HUES48 (cell line): Measurements from ENCODE around the gene SCFD1.

Experiments used
- H3K27ac ChIP-seq: one replicate; pipeline ENCODE4 v1.7.0; 2013; ENCODE audit warnings: low read depth, low read length, inconsistent platforms
- H3K27me3 ChIP-seq: 2 replicates; pipeline ENCODE4 v1.6.1; 2013; ENCODE audit warnings: mild to moderate bottlenecking, low read length; ENCODE audit not compliant: control insufficient read depth, insufficient read depth
- H3K36me3 ChIP-seq: 2 replicates; pipeline ENCODE4 v1.6.1; 2013; ENCODE audit warnings: low read length; ENCODE audit not compliant: control insufficient read depth, insufficient read depth
- H3K4me1 ChIP-seq: 2 replicates; pipeline ENCODE4 v1.6.1; 2013; ENCODE audit warnings: mild to moderate bottlenecking, low read length; ENCODE audit not compliant: control insufficient read depth, insufficient read depth
- H3K4me3 ChIP-seq: 2 replicates; pipeline ENCODE4 v1.5.1; 2013; ENCODE audit warnings: mild to moderate bottlenecking, low read depth, low read length
- H3K9ac ChIP-seq: 2 replicates; pipeline ENCODE4 v1.6.1; 2013; ENCODE audit warnings: mild to moderate bottlenecking, low read depth, low read length, moderate library complexity
- H3K9me3 ChIP-seq: 2 replicates; pipeline ENCODE4 v1.6.1; 2013; ENCODE audit warnings: low read length; ENCODE audit not compliant: control insufficient read depth, insufficient read depth

SCFD1 gene

GRCh38 chr14:30757082-30757481, 135.0 kb downstream of the SCFD1 start:
- Histone ChIP-seq H3K4me1 (no peaks in the 10 kb centered on the region), H3K36me3 (no peaks in the 10 kb centered on the region), H3K9ac (no peak overlapping the region), H3K27me3 (no peaks in the 10 kb centered on the region), H3K9me3 (no peaks in the 10 kb centered on the region), H3K27ac (no peak overlapping the region), H3K4me3 (no peak overlapping the region)

DNA sequence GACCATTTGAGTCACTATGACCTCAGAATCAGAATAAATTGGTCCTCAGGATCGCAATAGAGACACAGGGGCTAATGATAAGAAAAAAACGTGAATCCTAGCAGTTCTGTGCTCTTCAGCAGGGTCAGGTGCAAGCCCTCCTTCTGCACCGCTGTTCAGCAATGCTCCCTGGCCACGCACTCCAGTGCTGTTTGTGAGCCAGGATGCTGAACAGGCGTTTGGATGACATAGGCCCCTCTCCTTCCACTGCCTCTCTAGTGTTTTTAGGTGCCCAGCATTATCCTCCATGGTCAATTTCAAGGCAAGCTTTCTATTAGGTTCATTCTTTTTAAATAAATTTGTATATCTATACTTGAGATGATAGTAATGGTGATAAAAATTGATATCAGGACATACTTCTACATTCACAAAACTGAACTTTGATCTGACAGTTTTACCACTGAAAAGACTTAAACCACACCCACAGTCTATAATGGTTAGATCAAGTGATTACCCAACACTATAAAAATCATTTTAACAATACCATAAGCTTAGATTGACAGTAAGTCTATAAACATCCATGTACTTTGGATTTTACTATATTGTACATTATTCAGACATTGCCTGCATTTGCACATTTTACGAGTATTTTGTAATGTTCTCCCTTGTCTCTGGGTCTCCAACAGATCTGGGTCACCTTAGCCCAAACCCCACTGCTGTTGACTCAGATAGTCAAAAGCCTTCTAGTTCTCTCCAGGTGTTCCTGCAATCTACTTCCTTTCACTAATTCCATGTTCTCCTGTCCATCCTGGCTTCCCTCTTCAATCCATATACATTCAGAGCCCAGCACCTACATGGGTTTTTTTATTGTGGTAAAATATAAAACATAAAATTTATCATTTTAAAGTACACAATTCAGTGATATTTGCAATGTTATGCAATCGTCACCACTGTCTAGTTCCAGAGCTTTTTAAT, 137.3 kb downstream of the SCFD1 start:
- Histone ChIP-seq H3K9me3 (peaks cover 15% of the 10 kb centered on the region), H3K36me3 (no peaks in the 10 kb centered on the region), H3K4me1 (no peaks in the 10 kb centered on the region), H3K27ac (no peak overlapping the region), H3K27me3 (no peaks in the 10 kb centered on the region), H3K4me3 (no peak overlapping the region), H3K9ac (no peak overlapping the region)

- Histone ChIP-seq H3K27me3 (no peaks in the 10 kb centered on the region), H3K4me3 (no peak overlapping the region), H3K9me3 (peaks cover 15% of the 10 kb centered on the region), H3K27ac (no peak overlapping the region), H3K36me3 (no peaks in the 10 kb centered on the region), H3K9ac (no peak overlapping the region), H3K4me1 (no peaks in the 10 kb centered on the region)
Observed at GRCh38 chr14:30763891-30764290, 141.8 kb downstream of the SCFD1 start.

DNA sequence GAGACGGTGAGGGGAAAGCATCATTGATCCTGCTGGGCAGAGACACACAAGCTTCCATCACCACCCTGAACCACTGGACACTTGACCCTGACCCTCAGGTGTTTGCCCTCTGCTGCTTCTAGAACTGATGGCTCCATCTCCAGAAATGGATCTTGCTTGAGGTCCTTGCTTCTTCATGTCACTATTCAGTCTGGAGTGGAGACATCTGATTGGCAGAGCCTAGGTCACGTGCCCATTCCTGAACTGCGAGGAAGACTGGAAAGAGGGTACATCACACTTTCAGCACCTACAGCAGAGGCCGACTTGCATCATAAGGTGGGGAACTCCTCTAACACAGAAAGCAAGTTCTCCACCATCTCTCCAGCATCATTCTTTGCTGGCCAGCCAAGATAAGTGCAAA, 145.5 kb downstream of the SCFD1 start:
- Histone ChIP-seq H3K27me3 (no peaks in the 10 kb centered on the region), H3K9ac (no peak overlapping the region), H3K9me3 (peaks cover 14% of the 10 kb centered on the region), H3K4me1 (no peaks in the 10 kb centered on the region), H3K27ac (no peak overlapping the region), H3K4me3 (no peak overlapping the region), H3K36me3 (no peaks in the 10 kb centered on the region)

DNA sequence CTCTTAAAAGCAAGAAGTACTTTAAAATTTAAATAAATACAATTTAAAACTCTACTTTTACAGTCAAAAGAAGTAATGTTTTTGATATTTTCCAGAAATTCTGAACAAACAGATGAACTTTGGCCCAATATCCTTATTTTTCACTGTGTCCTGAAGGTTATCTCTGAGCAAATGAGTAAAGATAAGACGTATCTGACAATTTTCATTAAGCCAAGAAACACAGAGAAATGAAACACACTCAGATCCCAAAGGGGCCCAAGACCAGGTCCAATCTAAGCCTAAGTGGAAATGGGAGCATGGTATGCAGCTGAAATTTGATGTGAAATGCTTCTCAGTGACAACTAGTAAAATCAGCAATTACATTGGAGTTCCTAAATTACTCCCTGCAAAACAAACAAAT, 146.7 kb downstream of the SCFD1 start:
- H3K27me3 ChIP-seq: no peaks in the 10 kb centered on the region
- peaks cover 3% of the 10 kb centered on the region; the same call in 1 of the 2 replicates for H3K9me3 ChIP-seq
- no peak overlapping the region for H3K9ac ChIP-seq
- H3K4me3 ChIP-seq: no peak overlapping the region
- H3K27ac ChIP-seq: no peak overlapping the region
- no peaks in the 10 kb centered on the region for H3K4me1 ChIP-seq
- H3K36me3 ChIP-seq: no peaks in the 10 kb centered on the region

DNA sequence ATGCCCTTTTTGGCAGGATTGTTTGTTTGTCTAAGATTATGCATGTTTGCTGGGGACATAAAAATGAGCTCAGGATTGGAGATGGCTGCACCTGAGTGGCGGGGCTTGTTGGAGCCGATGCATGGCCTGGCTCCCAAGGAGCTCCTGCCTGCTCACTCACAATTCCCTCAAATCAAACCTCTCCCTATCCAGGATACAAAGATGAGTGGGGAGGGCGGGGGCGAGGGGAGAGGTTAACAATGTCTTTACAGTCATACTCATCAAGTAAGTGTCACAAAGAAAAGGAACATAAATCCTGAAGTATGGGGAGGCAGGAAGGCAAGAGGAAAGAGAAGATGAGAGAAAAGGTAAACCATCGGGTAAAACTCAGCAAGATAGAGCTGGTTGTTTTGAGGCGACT, 148.3 kb downstream of the SCFD1 start:
- Histone ChIP-seq H3K9me3 (no peaks in the 10 kb centered on the region), H3K9ac (no peak overlapping the region), H3K27ac (no peak overlapping the region), H3K27me3 (no peaks in the 10 kb centered on the region), H3K36me3 (no peaks in the 10 kb centered on the region), H3K4me1 (no peaks in the 10 kb centered on the region), H3K4me3 (no peak overlapping the region)

DNA sequence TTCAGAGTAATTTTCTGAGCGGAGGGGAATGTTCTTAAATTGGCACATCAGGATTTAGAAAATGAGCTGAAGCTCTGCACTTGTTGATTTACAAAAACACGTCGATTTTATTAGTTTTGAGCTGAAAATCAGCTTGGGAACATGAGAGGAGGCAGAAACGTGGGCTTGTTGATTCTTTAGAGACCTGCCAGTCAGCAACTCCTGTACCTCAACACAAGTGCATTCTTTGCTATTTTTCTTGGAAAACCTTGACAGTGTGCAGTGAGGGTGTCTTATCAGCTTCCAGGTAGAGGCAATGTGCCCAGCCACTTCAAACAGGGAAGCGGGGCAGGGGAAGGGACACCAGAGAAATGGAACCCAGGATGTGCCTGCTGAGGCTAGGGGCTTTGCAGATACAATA, 149.5 kb downstream of the SCFD1 start:
- no peaks in the 10 kb centered on the region for H3K9me3 ChIP-seq
- no peak overlapping the region for H3K9ac ChIP-seq
- no peak overlapping the region for H3K27ac ChIP-seq
- H3K4me1 ChIP-seq: no peaks in the 10 kb centered on the region
- H3K36me3 ChIP-seq: no peaks in the 10 kb centered on the region
- no peak overlapping the region for H3K4me3 ChIP-seq
- H3K27me3 ChIP-seq: no peaks in the 10 kb centered on the region

DNA sequence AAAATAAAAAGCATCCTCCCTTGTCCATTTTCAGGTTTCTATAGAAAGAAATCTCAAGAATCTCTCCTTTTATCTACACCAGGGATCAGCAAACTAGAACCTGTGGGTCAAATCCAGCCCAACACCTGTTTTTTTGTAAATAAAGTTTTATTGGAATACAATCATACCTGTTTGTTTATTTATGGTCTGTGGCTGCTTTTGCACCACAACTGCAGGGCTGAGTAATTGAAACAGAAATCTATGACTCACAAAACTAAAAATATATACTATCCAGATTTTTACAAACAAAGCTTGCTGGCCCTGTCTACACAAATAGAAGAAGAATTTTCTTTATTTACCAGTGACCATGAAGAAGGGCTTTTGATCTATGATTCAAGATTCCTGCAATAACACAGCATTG, 157.1 kb downstream of the SCFD1 start:
- H3K4me3 ChIP-seq: no peak overlapping the region
- H3K36me3 ChIP-seq: no peaks in the 10 kb centered on the region
- H3K9ac ChIP-seq: no peak overlapping the region
- H3K4me1 ChIP-seq: no peaks in the 10 kb centered on the region
- no peaks in the 10 kb centered on the region for H3K27me3 ChIP-seq
- H3K27ac ChIP-seq: no peak overlapping the region
- no peaks in the 10 kb centered on the region for H3K9me3 ChIP-seq
